ENCODE data around the gene ALOX5AP.

ALOX5AP gene

DNA sequence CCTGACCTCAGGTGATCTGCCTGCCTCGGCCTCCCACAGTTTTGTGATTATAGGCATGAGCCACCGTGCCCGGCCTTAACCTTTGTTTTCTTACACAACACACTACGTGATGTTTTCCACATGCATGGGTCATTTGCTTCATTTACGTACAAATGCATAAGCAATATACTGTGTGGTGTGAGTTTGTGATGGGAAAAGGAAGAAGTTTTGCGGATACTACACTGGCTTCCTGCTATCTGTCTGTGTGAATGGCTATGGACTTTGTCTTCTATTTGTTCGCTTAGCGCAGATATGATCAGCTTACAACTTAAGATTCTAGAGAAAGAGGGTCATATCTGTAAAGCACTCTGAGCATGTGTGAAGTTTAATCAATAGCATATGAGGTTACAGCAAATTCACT, 5.5 kb upstream of the ALOX5AP start:
- Histone ChIP-seq H3K9ac (ENCODE audit: low read depth, low read length) (no peak overlapping the region), H3K9me3 (ENCODE audit: insufficient read depth, low read length, severe bottlenecking) (no peaks in the 10 kb centered on the region), H4K20me1 (ENCODE audit: insufficient read depth, low read length) (no peaks in the 10 kb centered on the region), H3K79me2 (ENCODE audit: insufficient read depth, low read length) (no peaks in the 10 kb centered on the region), H3K27me3 (ENCODE audit: insufficient read depth, low read length, poor library complexity) (no peaks in the 10 kb centered on the region), H3K27ac (ENCODE audit: low read length) (no peak overlapping the region), H3K4me3 (ENCODE audit: low read depth in 1 of 2, low read length in 2 of 2) (no peak overlapping the region), H3K4me1 (ENCODE audit: insufficient read depth, low read length) (peaks cover 9% of the 10 kb centered on the region), H3K36me3 (ENCODE audit: insufficient read depth, low read length) (no peaks in the 10 kb centered on the region), H2AFZ (ENCODE audit: low read depth, low read length) (no peak overlapping the region), H3K4me2 (ENCODE audit: insufficient read depth, low read length) (no peak overlapping the region)
- TF ChIP-seq, protein P1, sequence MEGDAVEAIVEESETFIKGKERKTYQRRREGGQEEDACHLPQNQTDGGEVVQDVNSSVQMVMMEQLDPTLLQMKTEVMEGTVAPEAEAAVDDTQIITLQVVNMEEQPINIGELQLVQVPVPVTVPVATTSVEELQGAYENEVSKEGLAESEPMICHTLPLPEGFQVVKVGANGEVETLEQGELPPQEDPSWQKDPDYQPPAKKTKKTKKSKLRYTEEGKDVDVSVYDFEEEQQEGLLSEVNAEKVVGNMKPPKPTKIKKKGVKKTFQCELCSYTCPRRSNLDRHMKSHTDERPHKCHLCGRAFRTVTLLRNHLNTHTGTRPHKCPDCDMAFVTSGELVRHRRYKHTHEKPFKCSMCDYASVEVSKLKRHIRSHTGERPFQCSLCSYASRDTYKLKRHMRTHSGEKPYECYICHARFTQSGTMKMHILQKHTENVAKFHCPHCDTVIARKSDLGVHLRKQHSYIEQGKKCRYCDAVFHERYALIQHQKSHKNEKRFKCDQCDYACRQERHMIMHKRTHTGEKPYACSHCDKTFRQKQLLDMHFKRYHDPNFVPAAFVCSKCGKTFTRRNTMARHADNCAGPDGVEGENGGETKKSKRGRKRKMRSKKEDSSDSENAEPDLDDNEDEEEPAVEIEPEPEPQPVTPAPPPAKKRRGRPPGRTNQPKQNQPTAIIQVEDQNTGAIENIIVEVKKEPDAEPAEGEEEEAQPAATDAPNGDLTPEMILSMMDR (IDR thresholded peaks at IDR 0.05; ENCODE audit: borderline replicate concordance, extremely low read depth, low read length, poor library complexity, severe bottlenecking): no peak
- no peak for TF ChIP-seq EZH2 (IDR thresholded peaks at IDR 0.05; ENCODE audit: borderline replicate concordance, low read depth, low read length, severe bottlenecking)
- DNase-seq: no peak
- ATAC-seq (ENCODE audit: insufficient read depth, low read depth): no peak

GRCh38 chr13:30730526-30730925, 4.8 kb upstream of the ALOX5AP start:
- no peaks in the 10 kb centered on the region for H3K27me3 ChIP-seq (ENCODE audit: insufficient read depth, low read length, poor library complexity)
- TF ChIP-seq, protein P1 (IDR thresholded peaks at IDR 0.05; ENCODE audit: borderline replicate concordance, extremely low read depth, low read length, poor library complexity, severe bottlenecking): no peak
- no peak for TF ChIP-seq EZH2 (IDR thresholded peaks at IDR 0.05; ENCODE audit: borderline replicate concordance, low read depth, low read length, severe bottlenecking)
- DNase-seq (no peak), ATAC-seq (ENCODE audit: insufficient read depth, low read depth) (no peak)
- no peak overlapping the region for H3K27ac ChIP-seq (ENCODE audit: low read length)
- H3K79me2 ChIP-seq (ENCODE audit: insufficient read depth, low read length): no peaks in the 10 kb centered on the region
- H3K4me2 ChIP-seq (ENCODE audit: insufficient read depth, low read length): no peak overlapping the region
- no peak overlapping the region for H2AFZ ChIP-seq (ENCODE audit: low read depth, low read length)
- H3K4me1 ChIP-seq (ENCODE audit: insufficient read depth, low read length): peaks cover 16% of the 10 kb centered on the region
- H3K9me3 ChIP-seq (ENCODE audit: insufficient read depth, low read length, severe bottlenecking): no peaks in the 10 kb centered on the region
- no peak overlapping the region for H3K9ac ChIP-seq (ENCODE audit: low read depth, low read length)
- no peaks in the 10 kb centered on the region for H4K20me1 ChIP-seq (ENCODE audit: insufficient read depth, low read length)
- no peaks in the 10 kb centered on the region for H3K36me3 ChIP-seq (ENCODE audit: insufficient read depth, low read length)
- H3K4me3 ChIP-seq (ENCODE audit: low read depth in 1 of 2, low read length in 2 of 2): no peak overlapping the region

DNA sequence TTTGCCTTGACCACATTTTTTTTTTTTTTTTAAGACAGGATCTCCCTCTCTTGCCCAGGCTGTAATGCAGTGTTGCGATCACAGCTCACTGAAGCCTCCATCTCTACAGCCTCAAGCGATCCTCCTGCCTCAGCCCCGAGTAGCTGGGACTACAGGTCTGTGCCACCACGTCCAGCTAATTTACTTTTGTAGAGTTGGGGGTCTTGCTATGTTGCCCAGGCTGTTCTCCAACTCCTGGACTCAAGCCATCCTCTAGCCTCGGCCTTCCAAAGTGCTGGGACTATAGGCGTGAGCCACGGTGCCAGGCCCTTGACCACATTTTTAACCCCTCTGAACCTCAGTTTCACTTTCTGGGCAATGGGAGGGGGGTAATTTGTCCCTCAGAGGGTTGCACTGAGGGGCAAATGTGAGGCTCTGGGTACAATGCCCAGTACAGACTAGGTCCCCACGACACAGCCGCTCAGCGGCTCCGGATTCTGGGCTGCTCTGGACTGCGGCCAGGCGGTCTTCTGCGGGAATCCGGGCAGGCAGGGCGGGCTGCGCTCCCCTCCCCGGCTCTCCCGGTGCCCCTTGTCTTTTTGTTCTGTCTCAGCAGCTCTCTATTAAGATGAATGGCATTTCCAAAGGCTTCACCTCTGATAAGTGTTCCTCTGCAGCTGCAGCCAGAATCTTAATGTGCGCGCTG, 3.8 kb upstream of the ALOX5AP start:
- TF ChIP-seq, protein P1 (IDR thresholded peaks at IDR 0.05; ENCODE audit: borderline replicate concordance, extremely low read depth, low read length, poor library complexity, severe bottlenecking): no peak
- no peak for TF ChIP-seq EZH2 (IDR thresholded peaks at IDR 0.05; ENCODE audit: borderline replicate concordance, low read depth, low read length, severe bottlenecking)
- H3K36me3 ChIP-seq (ENCODE audit: insufficient read depth, low read length): no peaks in the 10 kb centered on the region
- H3K27ac ChIP-seq (ENCODE audit: low read length): no peak overlapping the region
- H3K4me1 ChIP-seq (ENCODE audit: insufficient read depth, low read length): peaks cover 26% of the 10 kb centered on the region
- no peak overlapping the region for H3K4me2 ChIP-seq (ENCODE audit: insufficient read depth, low read length)
- DNase-seq (no peak), ATAC-seq (ENCODE audit: insufficient read depth, low read depth) (no peak)
- H2AFZ ChIP-seq (ENCODE audit: low read depth, low read length): no peak overlapping the region
- H3K27me3 ChIP-seq (ENCODE audit: insufficient read depth, low read length, poor library complexity): no peaks in the 10 kb centered on the region
- H3K9ac ChIP-seq (ENCODE audit: low read depth, low read length): no peak overlapping the region
- no peak overlapping the region for H3K4me3 ChIP-seq (ENCODE audit: low read depth in 1 of 2, low read length in 2 of 2)
- H4K20me1 ChIP-seq (ENCODE audit: insufficient read depth, low read length): no peaks in the 10 kb centered on the region
- no peaks in the 10 kb centered on the region for H3K79me2 ChIP-seq (ENCODE audit: insufficient read depth, low read length)
- H3K9me3 ChIP-seq (ENCODE audit: insufficient read depth, low read length, severe bottlenecking): no peaks in the 10 kb centered on the region
